Measurements from ENCODE around the gene PLEKHH1.

GRCh38 chr14:67566908-67567307 lies 33.8 kb downstream of the PLEKHH1 start:
- TF ChIP-seq POLR2A (IDR thresholded peaks at IDR 0.05): no peak
- TF ChIP-seq CTCF (IDR thresholded peaks at IDR 0.05 in 4 of 5, conservative IDR thresholded peaks at IDR 0.05 in 1 of 5): no peak
